ENCODE results near the gene TSACC.

DNA sequence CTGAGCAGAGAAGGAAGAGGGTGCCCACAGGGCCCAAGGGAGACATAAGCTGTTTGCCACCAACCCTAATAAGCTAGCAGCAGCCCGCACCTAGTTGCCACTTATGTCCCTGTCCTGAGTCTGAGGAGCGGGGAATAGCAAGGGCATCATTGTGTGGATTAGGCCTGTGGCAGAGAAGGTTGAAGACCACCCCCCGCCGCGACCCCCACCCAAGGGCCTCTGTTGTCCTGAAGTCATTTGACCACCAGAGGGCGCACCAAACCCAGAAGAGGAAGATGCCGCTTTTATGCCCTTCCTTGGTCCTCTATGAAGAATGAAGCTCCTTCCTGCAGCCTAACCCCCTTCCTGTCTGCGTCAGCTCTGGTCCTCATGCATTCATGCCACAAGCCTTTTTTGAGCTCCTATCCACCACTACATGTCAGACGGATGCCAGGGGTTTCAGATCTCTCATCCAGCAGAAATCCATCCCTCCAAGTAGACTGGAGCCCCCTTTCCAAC, 47.3 kb downstream of the TSACC start:
- TF ChIP-seq CTCF (IDR thresholded peaks at IDR 0.05 in 2 of 3, conservative IDR thresholded peaks at IDR 0.05 in 1 of 3; ENCODE audit: control insufficient read depth in 2 of 3, extremely low read depth in 1 of 3, insufficient read depth in 1 of 3, low read depth in 3 of 3, low read length in 3 of 3) (peak; percentile 89 to 90 (median 89)), HDAC2 (IDR thresholded peaks at IDR 0.05) (no peak), POLR2A (IDR thresholded peaks at IDR 0.05; ENCODE audit: low read depth, low read length) (no peak), SIN3A (IDR thresholded peaks at IDR 0.05; ENCODE audit: low read depth, low read length) (no peak)

Measured in GM12878 (cell line).